ENCODE results near the gene PNPO. TPM values are rescaled to one million over a fixed set of nuclear protein-coding genes. Genes with fewer than 3 reads are reported as not detected.

PNPO gene
- total and polyA plus RNA-seq, 2 of the 4 experiments (the other 2 are of a cell fraction) = 13.9 to 34.1 TPM

GRCh38 chr17:47945080-47945479, 3.7 kb downstream of the PNPO start:
- BruUV-seq (replicated peaks) = no TSS peak
- Histone ChIP-seq H3K27ac (ENCODE audit: insufficient read depth, low read length) (no peak overlapping the region), H3K4me2 (ENCODE audit: low read depth, low read length) (no peak overlapping the region), H2AFZ (replicated peaks; ENCODE audit: low read length, poor library complexity) (no peak overlapping the region), H3K14ac (replicated peaks; ENCODE audit: low read depth, low read length) (no peak overlapping the region), H3K9me1 (ENCODE audit: insufficient read depth, low read length) (0 out of 2 replicates have a peak, but pooled peaks cover 4% of the 10 kb centered on the region), H2BK120ac (ENCODE audit: low read depth, low read length) (no peak overlapping the region), H2BK5ac (ENCODE audit: low read depth, low read length, poor library complexity, severe bottlenecking) (no peak overlapping the region), H4K8ac (ENCODE audit: low read depth in 2 of 2, low read length in 2 of 2) (no peak overlapping the region), H3K4ac (ENCODE audit: low read depth, low read length) (no peak overlapping the region), H2AK5ac (ENCODE audit: low read depth, low read length) (no peak overlapping the region), H3K79me1 (ENCODE audit: low read depth in 1 of 2, low read length in 2 of 2) (peaks cover 8 to 24% of the 10 kb centered on the region in 2 experiments), H3K18ac (ENCODE audit: low read depth, low read length) (no peak overlapping the region), H4K20me1 (ENCODE audit: insufficient read depth, low read length) (peaks cover 2% of the 10 kb centered on the region; the same call in 1 of the 2 replicates), H2BK15ac (ENCODE audit: low read depth, low read length) (no peak overlapping the region), H3K36me3 (ENCODE audit: control insufficient read depth, insufficient read depth, low read length) (peaks cover 2% of the 10 kb centered on the region), H3K9me3 (ENCODE audit: control insufficient read depth, insufficient read depth, low read length) (no peaks in the 10 kb centered on the region), H3K23ac (ENCODE audit: low read depth, low read length) (no peak overlapping the region), H3K9ac (ENCODE audit: low read depth, low read length) (no peak overlapping the region), H4K5ac (ENCODE audit: low read depth, low read length) (no peak overlapping the region), H3K56ac (ENCODE audit: extremely low read depth, insufficient read depth, low read length) (no peak overlapping the region), H2BK20ac (ENCODE audit: low read depth, low read length) (no peak overlapping the region), H4K91ac (ENCODE audit: insufficient read depth, low read depth, low read length) (no peak overlapping the region), H3K4me1 (ENCODE audit: control insufficient read depth, insufficient read depth, low read length) (peaks cover 5% of the 10 kb centered on the region), H2AK9ac (replicated peaks; ENCODE audit: low read depth, low read length, poor library complexity) (no peak overlapping the region), H3K27me3 (ENCODE audit: control insufficient read depth, insufficient read depth, low read length) (no peaks in the 10 kb centered on the region), H3K4me3 (ENCODE audit: insufficient read depth, low read depth, low read length) (no peak overlapping the region)
- no peak for ATAC-seq (ENCODE audit: low read depth)
- CTCF ChIA-PET = no interaction called here
- no CpG with 5 or more reads among the region's 8 CpGs for whole genome bisulfite sequencing, 2 experiments (ENCODE audit: extremely low coverage in 2 of 2, insufficient read length in 1 of 2)
- intact Hi-C loops (cut with micrococcal nuclease) = loop anchor here (5.0 kb wide), 1 partner anchor 103 kb away; the partner anchor contains the start of gene SCRN2
- no peak for DNase-seq
- POLR2A ChIA-PET (ENCODE audit: unreplicated experiment) = no interaction called here
- dilution Hi-C loops (cut with HindIII; ENCODE audit: low sequenced_read_pairs, unreplicated experiment) = no loop called here
- TF ChIP-seq RCOR1 (IDR thresholded peaks at IDR 0.05; ENCODE audit: insufficient replicate concordance, low read length) (no peak), MAFK (IDR thresholded peaks at IDR 0.05; ENCODE audit: low read depth, low read length) (no peak), BHLHE40 (IDR thresholded peaks at IDR 0.05; ENCODE audit: low read depth, low read length) (no peak), SMC3 (IDR thresholded peaks at IDR 0.05; ENCODE audit: low read depth, low read length) (no peak), NFE2L2 (IDR thresholded peaks at IDR 0.05; ENCODE audit: low read depth, low read length) (no peak), USF2 (IDR thresholded peaks at IDR 0.05; ENCODE audit: low read depth, low read length) (peak; percentile 36; the same call in 1 of the 2 replicates), MAZ (IDR thresholded peaks at IDR 0.05; ENCODE audit: borderline replicate concordance, low read depth, low read length) (no peak)
- in situ Hi-C loops (cut with MboI; ENCODE audit: low sequenced_read_pairs) = no loop called here
